ENCODE results near the gene ZC3H12C. TPM values are rescaled to one million over a fixed set of nuclear protein-coding genes. Genes with fewer than 3 reads are reported as not detected.

ZC3H12C gene
- total RNA-seq, 1 donor from 2014 or later: 16.8 TPM

DNA sequence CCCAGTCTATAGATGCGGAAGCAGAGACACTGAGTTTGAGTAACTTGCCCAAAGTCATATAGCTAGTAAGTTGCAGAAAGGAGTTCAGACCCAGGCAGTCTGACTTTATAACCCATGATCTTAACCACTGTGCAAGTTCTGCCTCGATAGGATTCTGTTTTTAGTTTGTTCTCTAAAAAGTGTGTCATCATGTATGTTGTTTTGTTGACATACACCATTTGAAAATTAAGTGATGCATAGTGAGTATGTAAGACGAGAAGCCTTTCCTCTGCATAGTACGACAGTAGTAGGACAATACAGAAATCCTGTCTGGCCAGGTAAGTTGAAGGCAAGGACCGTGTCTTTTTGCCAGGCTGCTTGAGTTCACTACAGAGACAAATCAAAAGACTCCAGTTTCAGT lies 3.3 kb downstream of the ZC3H12C start:
- no peak for DNase-seq (ENCODE audit: low read depth)

DNA sequence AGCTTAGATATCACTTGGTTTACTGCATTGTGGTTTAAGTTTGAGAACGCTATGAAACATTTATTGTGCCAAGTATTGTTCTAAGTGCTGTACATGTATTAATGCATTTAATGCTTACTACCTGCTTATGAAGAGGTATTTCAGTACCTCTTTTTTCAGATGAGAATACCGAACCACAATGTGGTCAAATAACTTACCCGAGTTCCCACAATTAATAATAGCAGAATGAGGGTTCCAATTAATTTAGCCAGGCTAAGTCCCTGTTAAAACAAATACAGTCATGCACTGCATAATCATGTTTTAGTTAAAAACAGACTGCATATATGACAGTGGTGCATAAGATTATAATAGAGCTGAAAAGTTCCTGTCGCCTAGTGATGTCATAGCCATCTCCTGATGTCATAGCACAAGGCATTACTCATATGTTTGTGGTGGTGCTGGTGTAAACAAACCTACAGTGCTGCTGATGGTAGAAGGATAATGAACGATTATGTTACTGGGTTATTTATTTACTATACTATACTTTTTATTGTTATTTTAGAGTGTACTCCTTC lies 4.3 kb downstream of the ZC3H12C start:
- no peak for DNase-seq (ENCODE audit: low read depth)

DNA sequence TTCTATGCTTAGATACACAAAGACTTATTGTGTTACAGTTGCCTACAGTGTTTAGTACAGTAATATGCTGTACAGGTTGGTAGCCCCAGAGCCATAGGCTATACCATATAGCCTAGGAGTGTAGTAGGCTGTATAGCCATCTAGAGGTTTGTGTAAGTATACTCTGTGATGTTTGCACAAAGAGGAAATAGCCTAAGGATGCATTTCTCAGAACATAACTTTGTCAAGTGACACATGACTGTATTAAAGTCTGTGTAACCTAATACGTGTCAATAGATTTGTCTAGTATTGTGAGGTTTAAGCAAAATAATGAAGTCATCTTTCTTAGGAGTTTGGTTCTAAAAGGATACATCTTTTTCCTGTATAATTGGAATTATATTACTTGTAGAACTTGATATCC lies 5.5 kb downstream of the ZC3H12C start:
- DNase-seq (ENCODE audit: low read depth): no peak

DNA sequence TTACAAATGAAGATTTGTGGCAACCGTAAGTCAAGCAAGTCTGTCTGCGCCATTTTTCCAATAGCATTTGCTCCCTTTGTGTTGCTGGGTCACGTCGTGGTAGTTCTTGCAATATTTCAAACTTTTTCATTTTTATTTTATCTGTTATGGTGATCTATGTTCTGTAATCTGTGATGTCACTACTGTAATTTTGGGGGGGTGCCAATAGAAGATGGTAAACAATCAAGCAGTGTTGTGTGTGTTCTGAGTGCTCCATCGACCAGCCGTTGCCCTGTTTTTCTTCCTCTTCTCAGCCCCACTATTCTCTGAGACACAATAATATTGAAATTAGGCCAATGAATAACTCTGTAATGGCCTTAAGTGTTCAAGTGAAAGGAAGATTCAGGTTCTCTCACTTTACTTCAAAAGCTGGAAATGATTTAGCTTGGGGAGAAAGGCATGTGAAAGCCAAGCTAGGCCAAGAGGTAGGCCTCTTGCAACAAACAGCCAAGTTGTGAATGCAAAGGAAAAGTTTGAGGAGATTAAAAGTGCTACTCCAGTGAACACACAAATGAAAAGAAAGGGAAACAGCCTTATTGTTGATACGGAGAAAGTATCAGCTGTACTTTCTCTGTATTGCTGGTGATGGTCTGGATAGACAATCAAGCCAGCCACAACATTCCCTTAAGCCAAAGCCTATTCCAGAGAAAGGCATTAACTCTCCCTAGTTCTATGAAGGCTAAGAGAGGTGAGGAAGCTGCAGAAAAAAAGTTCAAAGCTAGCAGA lies 7.5 kb downstream of the ZC3H12C start:
- DNase-seq (ENCODE audit: low read depth): no peak

DNA sequence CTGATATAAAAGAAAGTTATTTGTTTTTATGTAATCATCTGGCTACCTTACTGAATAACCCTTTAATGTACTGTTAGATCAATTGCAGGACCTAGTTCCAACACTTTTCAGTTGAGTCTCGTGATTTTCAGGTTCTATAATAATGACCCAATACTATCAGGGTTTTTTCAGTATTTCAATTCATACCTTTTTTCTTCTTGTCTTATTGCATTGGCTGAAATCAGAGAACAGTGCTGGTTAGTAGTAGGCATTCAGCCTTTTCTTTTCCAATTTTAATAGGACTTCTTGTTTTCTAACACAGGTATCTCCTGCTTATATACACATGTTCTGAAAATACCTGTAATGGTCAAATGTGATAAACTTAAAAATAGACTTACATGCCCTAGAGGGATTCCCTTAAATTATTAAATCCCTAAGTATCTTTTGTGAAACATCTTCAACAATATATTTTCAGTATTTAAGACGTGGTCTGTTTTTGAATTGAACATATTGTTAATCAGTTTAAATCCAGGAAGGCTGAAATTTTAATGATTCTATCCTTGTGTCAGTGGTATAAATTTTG lies 13.6 kb downstream of the ZC3H12C start:
- no peak for DNase-seq (ENCODE audit: low read depth)

DNA sequence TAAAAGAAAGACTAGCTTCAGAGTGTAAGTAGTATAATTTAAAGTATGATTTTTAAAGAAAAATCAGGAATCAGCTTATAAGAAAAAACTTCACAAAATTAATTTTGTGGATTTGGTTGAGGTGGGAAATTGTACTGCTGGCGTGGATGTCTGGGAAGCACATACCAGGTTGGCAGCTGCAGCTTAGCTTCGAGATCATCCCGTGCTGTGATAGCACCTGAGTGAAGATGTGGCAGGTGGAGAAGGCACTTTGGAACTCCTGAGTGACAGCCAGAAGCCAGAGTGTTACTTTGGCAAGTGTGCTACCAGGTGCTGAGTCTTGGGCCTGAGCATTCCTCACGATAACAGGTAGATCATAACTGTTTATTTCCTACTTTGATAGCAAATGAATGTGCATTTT lies 17.7 kb downstream of the ZC3H12C start:
- no peak for DNase-seq (ENCODE audit: low read depth)

DNA sequence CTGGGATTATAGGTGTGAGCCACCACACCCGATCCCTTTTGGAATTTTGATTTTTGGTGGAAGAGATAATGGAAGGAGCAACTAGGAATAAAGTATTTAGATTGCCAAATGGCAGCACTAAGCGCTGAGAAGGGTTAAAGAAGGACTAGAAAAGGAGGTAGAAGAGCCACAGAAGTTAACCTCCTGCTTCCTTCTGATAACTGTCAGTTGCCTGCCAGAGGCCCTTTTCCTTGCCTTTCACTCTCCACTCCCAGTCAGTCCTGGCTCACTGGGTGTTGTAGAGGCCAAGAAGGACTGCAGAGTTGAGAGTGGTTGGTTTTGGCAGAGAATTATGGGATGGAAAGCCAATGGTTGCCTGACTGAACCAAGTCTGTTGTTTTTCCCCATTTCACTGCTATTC lies 19.3 kb downstream of the ZC3H12C start:
- DNase-seq (ENCODE audit: low read depth): no peak

DNA sequence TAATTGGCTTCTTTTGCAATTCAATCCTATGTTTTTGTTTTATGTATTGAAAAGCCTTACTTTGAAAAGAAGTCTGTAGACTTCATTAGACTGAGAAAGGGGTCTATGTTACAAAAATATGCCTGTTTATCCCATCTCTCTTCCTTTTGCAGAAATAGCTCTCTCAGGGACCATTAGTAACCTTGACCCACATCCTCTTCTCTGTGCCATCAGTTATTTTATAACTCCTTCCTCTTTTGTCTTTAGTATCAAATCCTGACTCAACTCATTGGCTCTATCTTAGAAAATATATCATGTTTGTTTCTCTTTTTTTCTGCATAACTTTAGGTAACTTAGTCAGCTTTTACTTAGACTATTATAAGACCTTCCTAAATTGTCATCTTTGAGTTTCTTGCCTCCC lies 20.3 kb downstream of the ZC3H12C start:
- DNase-seq (ENCODE audit: low read depth): no peak

DNA sequence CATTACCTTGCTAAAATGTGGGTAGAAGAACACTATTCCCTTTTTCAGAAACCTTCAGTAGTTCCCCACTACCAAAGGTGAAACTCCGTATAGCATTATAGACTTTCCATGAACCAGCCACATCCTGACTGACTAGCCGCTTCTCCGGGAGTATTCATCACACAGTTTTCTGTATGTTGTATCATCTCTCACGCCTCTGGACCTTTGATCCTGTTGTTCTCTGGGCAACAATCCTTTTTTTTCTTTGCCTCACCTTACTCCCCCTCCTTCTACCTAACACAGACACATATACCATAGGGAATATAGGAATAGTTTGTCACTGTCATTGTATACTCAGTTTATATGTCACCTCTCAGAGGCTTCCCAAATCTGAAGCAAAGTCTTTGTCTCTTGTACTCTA lies 20.8 kb downstream of the ZC3H12C start:
- no peak for DNase-seq (ENCODE audit: low read depth)

DNA sequence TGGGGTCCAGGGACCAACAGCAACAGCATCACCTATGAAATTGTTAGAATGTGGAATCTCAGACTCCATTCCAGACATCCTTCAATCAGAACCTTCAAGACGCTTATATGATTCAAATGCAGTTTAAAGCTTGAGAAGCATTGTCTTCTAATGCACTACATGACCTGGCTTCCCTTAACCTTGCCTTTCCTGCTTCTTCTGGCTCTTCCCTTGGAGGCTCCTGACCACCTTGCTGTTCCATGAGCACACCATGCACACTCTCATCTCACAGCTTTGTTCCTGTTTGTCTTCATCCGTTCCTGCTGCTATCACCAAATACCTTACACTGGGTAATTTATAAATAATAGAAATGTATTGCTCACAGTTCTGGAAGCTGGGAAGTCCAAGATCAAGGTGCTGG lies 26.1 kb downstream of the ZC3H12C start:
- no peak for DNase-seq (ENCODE audit: low read depth)

DNA sequence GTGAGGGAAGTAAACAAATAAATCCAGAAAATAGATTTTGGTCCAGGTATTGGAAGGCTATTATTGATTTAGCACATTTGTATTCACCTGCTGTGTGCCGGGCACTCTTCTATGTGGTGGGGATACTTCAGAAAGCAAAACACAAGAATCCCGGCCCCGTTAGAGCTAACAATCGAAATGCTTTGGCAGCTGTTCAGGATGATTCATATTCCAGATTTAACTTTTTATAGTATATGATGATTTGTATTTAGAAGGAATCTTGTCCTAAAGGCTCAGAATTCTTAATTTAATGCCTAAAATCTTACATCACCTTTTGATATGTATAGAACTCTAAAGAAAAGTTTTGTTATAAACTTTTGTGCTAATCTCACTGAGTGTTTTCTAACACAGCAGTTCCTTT lies 28.0 kb downstream of the ZC3H12C start:
- peak; percentile 55 for DNase-seq (ENCODE audit: low read depth)

DNA sequence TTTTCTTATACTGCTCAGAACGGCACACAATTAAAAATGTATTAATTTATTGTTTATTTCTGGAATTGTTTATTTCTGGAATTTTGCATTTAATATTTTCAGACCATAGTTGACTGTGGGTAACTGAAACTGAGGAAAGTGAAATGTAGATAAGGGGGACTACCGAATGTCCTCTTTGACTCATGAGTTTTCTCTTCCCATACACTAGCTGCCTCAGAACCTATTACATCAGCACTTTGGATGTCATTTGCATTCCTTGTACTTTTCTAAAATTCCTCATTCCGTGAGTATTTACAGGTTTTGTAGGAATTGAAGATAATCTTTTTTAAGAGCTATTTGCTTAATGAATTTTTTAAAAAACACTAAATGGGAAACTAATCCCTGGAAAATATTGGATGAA lies 29.8 kb downstream of the ZC3H12C start:
- DNase-seq (ENCODE audit: low read depth): no peak

DNA sequence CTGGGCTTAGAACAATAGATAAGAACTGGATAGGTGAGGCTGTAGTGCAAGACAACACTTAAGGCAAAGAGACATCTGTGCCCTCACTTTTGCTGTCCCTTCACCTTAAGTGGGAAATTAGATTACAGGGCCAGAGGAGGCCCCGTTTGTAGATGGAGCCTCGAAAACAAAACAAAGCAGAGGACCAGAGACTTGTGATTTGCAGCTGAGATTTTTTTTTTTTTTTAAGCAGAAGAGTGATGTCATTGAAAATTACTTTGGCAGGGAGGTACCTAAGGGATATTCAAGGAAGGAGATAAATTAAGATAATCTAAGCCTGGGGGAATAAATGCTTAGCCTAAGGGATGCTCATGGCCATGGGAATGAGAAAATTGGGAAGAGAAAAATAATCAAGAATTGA lies 31.4 kb downstream of the ZC3H12C start:
- no peak for DNase-seq (ENCODE audit: low read depth)

DNA sequence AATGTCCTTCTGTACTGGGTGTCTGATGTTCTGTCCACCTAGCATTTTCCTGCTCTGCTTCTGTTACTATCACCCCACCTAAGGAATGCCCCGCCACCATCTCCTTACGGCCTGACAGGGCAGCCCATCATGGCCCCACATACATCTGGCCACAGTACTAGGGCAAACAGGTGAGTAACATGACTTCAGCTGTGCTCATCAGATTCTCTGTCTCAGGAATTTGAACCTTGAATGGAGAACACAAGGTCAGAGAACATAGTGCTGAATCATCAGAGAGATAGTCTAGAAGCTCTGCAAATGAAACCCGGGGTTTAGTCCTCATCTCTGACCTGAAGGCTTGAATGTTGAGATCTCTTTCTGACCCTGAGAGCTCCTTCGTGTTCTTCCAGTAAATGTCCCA lies 32.4 kb downstream of the ZC3H12C start:
- peak; percentile 14 for DNase-seq (ENCODE audit: low read depth)

DNA sequence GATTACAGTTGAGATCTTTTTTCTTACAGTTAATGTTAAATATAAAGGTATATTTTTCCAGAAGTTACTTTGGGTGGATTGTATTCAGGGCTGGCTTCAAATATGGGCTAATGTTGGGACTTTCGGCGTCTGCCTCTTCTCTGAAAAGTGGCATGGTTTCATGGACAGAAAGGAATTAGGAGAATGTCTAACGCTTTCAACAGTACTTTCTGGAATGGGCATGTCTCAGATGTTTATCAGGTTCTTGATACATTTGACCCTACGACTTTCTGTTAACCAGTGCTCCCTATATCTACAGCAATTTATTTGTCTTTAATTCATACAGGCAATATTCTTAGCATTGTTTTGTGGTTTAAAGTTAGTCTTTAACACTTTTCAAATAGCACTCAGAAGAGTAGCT lies 33.7 kb downstream of the ZC3H12C start:
- DNase-seq (ENCODE audit: low read depth): no peak

DNA sequence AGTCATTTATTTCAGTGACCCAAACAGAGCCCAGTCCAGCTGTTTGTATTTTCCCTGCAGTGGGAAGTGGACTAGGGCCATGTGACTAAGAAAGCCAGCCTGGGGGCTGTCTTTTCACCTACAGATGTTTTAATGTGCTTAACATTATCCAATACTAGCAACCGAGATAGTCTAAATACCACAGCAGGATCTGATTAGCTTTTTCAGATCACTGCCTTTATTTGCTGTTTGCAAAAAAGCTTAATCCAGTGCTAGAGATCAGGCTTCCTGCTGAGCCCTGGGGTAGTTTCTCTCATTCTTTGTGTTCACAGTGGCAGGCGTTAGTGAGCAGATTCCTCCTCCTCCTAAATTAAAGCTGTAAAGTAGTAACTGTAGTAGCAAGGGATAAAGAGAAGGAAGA lies 35.0 kb downstream of the ZC3H12C start:
- peak; percentile 27 for DNase-seq (ENCODE audit: low read depth)

DNA sequence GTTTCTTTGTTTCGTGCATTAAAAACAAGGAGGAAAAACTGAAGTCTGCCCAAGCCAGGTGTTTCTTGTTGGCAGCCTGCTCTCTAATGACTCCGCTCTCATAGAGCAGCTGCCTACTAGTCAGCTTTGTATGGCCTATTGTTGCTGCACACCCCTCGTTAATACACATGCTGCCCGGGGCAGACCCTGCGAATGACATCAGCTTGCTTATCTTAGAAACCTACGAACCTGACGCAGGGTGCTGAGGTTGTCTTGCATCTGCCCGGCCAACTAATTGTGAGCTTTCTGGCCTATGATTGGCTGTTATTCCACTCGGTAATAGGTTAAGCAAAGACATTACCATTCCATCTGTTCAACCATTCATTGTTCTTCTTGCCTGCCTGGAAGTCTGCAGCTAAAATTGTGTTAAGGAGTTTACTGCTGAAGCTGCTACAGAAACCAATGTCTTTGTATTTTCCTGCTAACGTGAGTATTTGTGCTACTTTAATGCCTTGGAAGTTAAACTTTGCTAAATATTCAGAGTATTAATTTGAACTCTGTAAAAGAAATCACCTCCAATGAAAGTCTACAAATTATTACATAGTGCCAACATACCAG lies 37.5 kb downstream of the ZC3H12C start:
- DNase-seq (ENCODE audit: low read depth): peak; percentile 82

DNA sequence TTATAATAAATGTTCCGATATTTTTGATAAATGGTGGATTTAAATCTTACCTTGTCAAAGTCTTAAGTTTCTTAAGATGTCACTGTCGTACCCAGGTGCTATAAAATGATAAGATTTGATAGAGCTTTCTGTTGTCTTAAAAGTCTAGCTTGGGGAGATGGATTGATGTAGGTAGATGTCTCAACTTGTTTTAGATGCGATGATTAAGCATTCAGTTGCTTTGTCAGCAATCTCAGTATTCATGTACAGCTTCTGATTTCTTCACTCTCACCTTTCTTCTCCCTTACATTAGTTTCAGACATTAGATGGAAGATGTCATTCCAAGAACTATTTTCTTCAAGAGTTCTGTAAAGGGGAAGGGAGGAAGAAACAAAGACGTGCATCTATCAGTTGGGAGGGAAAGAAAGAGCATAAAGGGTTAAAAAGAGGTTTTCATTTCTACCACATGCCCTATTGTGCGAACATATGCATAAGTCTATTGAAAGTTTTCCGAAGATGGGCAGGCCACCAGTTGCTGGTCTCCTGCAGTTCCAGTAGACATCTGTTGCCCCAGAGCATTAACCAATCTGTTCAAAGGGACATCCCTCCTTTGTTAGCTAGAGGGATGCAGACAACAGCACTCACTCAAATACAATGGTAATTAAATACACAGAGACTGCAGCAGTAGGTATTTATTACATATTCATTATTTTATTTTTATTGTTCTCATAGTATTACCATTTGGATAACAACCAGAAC lies 38.4 kb downstream of the ZC3H12C start:
- DNase-seq (ENCODE audit: low read depth): peak; percentile 28

DNA sequence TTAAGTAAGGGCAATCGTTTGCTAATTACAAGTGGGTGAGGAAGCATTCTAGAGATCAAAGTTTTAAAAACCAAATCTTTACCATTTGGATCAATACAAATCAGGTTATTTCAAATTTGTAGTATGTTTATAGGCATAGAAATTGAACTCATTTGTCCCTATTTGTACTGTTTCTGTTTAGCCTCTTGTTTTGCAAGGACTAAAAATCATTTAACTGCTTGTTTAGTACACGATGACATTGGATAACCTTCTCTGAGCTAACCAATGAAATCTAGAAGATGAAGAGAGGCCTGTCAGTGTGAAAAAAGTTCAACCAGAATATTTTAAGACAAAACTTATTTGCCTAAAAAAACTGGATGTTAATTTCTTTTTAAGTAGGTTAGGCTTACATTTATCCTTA lies 40.0 kb downstream of the ZC3H12C start:
- DNase-seq (ENCODE audit: low read depth): no peak

DNA sequence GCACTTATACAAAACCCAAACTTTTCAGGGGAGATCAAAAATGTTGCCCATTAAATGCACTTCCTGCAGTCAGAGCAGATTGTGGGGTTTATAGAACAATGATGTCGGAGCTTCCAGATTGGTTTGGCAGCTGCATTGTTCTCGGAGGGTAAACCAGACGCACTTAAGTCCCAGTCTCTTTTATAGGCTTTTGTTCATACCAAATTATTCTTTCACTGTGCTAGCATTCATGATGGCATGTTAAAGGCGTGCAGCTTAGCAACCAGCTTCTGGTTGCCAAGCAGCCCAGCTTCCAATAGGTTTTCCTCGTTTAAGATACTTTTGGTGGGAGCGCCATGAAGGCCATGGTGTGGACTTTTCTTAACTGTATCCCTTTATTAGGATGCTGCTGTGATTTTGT lies 40.9 kb downstream of the ZC3H12C start:
- peak; percentile 34 for DNase-seq (ENCODE audit: low read depth)

DNA sequence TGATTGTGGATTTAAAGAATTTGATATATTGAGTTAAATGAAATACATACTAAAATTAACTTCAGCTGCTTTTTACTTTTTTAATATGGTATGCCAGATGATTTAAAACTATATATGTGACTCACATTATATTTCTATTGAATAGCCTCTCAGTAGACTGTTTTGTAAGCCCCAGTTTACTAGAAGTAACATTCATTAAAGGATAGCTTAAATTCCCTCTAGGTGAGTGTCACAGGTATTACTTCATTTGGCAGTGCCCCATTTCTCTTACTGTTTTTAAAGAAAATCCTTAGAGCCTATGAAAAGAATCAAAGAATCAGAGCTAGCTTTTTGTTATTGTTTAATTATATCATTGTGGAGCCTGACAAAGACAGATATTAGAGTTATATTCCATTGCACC lies 48.6 kb downstream of the ZC3H12C start:
- no peak for DNase-seq (ENCODE audit: low read depth)
